GM18870 (cell line): ENCODE results near the gene MMP24.
"Not testable (repeated sequence)": the region's sequence is repeated elsewhere in the genome, so short reads cannot be mapped to it uniquely, and the experiment has no call there.

ENCODE experiments used
- ATAC-seq: cut with Tn5 transposase; IDR thresholded peaks from one replicate; pipeline ENCODE4 v1.9.1; 2021; ENCODE audit warnings: moderate library complexity; ENCODE audit not compliant: unreplicated experiment

The MMP24 gene

DNA sequence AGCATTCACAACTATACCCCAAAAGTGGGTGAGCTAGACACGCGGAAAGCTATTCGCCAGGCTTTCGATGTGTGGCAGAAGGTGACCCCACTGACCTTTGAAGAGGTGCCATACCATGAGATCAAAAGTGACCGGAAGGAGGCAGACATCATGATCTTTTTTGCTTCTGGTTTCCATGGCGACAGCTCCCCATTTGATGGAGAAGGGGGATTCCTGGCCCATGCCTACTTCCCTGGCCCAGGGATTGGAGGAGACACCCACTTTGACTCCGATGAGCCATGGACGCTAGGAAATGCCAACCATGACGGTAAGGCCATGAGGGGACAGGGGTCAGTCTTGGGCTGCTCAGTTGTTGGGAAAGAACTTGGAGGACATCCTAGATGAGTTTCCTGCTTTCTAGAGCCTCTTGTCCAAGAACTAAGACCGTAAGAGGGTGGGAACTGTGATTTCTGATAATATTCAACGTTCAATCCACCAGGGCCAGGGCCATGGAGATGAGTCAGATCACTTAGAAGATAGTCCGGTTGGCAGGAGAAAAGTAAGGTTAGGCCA, 28.0 kb downstream of the MMP24 start:
- ATAC-seq: no peak

DNA sequence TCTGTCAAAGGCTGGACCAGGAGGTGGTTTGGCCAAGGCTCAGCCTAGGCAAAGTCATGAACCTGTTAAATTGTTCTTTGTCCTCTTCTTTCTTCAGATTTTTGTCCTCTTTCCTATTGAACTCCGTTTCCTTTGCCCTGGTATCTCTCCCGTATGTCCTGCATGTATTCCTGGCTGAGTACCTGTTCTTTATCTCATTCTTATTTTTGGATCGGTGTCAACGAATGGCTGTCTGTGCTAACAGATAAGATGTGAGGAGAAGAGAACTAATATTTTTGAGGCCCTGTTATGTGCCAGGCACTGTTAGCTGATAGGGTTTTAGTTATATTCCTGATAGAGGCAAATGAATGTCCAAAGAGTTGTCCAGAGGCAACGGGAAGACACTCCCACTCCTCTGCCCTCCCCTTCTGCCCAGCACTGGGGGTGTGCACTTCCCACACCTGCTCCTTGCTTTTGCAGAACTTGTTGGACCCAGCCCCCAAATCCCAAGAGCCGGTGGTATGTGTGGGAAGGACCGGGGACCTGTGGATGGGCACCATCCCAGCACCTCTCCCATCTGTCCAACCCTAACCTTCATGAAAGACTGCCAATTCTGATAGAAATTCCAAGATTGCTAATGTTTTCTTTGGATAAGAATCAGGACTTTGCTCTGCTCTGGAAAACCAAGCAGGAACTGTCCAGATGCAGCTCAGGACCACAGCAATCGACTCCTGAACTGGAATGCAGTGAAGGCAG, 30.9 kb downstream of the MMP24 start:
- no peak for ATAC-seq

DNA sequence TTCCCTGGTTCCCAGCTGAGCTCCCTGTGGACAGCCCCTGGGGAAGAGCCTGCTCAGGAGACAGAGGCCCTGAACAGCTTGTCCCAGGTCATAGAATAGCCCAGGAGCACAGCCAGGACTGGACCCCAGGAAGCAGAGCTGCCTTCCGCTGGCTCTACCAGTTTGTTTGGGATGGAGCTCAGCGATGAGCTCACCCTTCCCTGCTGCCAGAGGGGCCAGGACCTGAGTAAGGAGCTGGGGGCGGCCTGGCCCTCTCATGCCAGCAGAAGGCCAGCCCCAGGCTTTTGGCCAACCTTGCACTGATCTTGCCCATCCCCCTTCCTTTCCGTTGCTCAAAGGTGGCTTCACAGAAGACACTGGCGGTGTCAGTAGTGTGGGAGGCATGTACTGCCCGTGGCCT, 33.9 kb downstream of the MMP24 start:
- no peak for ATAC-seq

DNA sequence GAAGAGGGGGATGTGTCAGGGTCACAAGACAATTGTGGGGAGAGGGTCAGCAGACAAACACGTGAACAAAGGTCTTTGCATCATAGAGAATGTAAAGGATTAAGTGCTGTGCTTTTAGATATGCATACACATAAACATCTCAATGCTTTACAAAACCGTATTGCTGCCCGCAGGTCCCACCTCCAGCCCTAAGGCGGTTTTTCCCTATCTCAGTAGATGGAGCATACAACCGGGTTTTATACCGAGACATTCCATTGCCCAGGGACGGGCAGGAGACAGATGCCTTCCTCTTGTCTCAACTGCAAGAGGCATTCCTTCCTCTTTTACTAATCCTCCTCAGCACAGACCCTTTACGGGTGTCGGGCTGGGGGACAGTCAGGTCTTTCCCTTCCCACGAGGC, 35.8 kb downstream of the MMP24 start:
- not testable (repeated sequence) for ATAC-seq

DNA sequence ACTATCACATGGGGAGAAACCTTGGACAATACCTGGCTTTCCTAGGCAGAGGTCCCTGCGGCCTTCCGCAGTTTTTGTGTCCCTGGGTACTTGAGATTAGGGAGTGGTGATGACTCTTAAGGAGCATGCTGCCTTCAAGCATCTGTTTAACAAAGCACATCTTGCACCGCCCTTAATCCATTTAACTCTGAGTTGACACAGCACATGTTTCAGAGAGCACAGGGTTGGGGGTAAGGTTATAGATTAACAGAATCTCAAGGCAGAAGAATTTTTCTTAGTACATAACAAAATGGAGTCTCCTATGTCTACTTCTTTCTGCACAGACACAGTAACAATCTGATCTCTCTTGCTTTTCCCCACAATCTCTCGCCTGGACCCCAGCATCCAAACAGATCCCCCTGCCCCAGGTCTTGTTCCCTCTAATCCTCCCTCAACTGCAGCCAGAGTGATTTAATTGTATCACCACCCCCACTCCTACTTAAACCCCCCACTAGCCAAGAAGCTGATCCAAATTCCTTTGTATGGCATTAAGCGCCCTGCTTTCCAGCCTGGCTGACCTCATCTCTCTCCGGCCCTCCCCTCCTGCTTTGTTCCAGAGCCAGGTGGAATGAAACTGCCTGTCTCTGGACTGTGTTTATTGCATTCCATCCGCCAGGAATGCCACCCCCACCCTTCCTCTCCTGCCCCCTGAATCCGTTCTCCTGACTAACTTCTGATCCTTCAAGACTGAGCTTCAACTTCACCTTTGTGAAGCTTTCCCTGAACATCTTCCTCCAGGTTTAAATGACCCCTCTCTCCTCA, 36.4 kb downstream of the MMP24 start:
- not testable (repeated sequence) for ATAC-seq

DNA sequence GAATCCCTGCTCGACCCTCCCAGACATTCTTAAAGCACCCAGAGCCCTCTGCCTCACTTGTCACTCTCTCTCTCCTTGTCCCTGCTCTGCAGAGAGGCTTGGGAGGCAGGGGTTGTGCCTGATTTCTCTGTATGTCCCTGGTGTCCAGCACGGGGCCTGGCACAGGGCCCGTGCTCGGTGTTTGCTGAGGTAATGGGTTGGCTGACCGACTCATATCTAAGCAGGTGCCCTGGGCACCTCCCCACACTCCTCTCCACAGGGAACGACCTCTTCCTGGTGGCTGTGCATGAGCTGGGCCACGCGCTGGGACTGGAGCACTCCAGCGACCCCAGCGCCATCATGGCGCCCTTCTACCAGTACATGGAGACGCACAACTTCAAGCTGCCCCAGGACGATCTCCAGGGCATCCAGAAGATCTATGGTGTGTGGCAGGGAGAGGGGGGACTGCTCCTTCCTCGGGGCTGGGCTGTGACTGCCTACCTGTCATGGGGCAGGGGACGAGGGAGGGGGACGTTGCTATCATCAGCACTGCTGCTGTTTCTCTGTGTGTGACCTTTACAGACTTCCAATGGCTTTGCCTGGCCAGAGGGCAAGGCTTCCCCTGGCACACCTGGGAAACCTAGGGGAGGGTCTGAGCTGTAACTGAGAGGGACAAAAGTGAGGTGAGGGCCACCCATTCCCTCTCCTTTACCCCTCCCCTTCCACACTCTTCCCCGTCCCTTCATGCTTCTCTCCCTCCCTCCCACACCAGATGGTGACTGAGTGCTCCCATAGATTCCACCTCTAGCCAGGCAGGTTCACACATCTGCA, 37.2 kb downstream of the MMP24 start:
- no peak for ATAC-seq

DNA sequence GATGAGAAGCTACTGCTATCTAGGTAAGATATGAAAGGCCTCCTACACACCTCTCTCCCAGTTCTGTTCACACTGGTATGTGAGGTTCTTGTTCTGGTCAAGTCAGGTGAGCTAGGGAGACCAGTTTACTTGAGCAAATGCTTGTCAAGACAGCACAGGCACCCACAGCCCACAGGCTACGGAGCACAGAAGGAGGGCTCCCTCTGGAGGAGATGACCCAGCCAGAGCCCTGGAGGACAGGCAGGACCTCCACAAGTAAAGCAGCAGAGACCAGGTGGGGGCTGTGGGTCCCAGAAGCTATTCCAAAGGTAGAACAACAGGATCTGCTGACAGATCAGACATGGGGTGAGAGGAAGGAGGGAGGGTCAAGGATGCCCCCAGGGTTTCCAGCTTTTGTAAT, 38.3 kb downstream of the MMP24 start:
- ATAC-seq: no peak

DNA sequence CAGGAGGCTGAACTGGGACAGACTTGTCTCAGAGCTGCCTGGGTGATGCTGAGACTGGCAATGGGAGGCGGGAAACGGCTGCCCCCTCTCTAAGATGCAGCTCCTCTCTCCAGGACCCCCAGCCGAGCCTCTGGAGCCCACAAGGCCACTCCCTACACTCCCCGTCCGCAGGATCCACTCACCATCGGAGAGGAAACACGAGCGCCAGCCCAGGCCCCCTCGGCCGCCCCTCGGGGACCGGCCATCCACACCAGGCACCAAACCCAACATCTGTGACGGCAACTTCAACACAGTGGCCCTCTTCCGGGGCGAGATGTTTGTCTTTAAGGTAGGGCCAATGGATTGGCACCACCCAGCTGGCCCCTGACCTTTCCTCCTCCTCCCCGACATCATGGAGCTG, 40.6 kb downstream of the MMP24 start:
- no peak for ATAC-seq

DNA sequence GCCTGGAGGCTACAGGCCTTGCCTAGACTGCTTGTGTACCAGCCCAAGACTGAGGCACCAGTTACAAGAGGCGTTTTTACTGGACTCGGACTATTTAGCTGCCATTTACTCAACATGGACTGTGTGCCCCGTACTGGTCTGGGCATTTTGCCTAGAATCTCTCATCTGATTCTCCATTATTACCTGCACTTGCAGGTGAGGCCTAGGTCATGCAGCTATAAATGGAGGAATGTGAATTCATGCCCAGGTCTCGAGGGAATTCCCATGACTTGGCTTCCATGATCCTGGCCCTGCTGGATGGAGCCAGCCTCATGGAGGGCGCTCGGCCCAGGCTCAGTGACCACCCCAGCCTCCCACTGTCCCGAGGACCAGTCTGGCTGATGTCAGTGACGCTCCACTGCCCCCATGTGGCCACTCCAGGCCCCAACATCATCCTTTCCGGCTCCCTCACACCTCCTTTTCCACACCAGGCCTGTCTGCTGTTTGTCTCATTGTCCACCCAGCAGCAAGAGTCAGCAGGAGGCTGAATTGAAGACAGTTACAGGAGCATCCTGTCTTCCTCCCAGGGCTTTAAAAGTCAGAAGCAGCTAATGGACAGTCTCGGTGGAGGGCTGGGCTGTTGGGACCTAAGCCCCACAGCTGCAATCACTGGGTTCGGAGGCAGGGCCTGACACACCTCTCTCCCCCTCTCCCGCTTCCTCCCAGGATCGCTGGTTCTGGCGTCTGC, 42.7 kb downstream of the MMP24 start:
- ATAC-seq: no peak

DNA sequence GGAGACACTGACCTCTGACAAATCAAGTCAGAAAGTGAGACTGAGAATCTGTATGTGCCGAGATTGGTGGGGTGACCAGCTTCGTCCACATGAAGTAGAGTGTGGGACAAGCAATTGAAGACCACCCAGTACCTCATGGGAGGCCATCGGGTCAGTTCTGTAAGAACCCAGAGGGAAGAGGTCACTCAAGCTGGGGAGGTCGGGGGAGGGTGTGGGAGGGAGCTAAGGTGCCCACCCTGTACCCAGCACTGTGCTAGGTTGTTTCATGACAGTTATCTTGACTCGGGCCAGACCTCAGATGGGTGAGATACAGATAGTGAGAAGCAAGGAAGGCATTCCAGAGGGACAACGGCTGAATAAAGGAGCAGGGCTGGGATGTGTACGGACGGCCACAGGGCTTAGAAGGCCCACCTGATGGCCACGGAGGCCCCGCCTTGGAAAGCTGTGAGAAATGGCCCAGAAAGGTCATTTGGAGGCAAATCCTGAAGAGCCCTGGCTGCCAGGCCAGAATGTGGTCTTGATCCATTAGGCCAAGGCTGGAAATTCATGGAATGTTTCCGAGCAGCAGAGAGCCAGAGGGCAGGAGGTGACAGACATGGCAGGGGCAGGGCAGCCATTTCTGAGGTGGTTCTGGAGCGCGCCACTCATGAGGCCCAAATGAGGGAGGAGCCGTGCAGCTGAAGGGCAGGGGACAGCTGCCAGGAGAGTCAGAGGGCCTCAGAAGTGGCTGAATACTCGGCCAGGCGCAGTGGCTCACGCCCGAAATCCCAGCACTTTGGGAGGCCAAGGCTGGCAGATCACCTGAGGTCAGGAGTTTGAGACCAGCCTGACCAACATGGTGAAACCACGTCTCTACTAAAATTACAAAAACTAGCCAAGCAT, 43.8 kb downstream of the MMP24 start:
- no peak for ATAC-seq

DNA sequence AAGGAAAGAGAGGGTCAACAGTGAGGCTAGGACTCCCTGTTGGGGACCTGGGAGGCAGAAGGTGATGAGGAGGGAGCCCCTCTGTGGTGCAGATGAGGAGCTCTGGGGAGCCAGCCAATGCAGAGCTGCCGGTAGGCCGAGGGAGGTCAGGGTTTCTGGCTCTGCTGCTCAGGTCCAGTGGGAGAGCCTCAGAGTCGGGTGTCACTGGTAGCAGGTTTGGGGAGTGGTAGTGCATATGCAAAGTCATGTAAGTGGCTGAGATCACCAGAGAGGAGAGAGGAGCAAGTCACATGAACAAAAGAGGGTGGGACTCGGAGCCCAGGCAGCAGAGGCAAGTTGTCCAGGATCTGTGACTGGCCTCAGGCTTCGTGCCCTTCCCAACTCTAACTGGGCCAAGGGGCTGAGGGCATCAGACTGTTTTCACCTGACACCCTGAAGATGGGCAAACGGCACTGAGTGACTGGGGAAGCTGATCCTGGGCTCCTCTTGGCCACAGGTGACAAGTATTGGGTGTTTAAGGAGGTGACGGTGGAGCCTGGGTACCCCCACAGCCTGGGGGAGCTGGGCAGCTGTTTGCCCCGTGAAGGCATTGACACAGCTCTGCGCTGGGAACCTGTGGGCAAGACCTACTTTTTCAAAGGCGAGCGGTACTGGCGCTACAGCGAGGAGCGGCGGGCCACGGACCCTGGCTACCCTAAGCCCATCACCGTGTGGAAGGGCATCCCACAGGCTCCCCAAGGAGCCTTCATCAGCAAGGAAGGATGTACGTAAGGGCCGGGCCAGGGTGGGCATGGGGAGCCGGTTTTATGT, 44.8 kb downstream of the MMP24 start:
- ATAC-seq: no peak

DNA sequence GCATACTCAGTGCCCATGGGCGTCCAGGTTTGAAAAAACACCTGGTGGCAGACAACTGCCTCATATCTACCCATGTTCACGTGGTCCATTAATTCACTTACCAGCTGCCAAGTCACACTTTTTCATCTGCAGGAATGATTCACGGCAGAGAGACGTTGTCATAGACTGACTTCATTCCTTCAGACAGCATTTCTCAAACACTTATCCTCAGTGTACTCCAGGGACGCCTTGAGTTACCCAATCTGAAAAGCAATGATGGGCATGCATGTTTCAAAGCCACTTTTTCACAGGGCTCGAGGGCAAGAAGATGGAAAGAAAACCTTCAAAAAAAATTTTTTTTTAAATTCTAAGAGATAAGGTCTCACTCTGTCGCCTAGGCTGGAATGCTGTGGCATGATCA, 45.4 kb downstream of the MMP24 start:
- ATAC-seq: no peak

DNA sequence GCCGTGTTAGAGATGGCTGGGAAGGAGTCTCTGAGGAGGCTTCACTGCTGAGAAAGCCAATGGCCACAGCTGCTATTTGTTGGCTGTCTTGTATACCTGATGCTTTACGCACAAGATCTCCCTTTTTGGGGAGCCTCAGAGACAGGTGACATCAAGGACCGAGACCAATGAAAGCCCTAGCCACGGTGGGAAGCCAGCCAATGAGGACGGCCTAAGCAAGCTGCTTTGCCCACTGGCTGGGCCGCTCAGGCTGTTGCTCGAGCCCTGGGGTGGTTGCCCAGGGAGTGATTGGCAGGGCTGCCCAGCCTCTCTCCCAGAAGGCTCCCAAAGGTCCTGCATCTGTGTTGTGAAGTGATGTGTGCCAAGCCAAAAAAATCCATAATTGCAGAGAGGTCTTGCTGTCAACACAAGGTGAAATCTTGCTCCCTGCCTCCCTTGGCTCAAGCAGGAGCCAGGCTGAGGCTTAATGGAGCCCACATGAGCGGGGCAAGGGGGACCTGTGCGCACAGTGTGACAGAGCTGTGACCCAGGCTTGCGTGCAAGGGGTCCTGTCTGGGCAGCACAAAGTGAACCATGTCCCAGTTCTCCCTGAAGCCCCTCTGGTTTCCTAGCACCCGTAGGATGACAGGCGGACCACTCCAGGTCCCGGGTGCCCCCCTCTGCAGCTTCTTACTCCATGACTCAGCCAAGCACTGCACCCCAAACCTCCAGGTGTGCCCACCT, 47.1 kb downstream of the MMP24 start:
- ATAC-seq: no peak

DNA sequence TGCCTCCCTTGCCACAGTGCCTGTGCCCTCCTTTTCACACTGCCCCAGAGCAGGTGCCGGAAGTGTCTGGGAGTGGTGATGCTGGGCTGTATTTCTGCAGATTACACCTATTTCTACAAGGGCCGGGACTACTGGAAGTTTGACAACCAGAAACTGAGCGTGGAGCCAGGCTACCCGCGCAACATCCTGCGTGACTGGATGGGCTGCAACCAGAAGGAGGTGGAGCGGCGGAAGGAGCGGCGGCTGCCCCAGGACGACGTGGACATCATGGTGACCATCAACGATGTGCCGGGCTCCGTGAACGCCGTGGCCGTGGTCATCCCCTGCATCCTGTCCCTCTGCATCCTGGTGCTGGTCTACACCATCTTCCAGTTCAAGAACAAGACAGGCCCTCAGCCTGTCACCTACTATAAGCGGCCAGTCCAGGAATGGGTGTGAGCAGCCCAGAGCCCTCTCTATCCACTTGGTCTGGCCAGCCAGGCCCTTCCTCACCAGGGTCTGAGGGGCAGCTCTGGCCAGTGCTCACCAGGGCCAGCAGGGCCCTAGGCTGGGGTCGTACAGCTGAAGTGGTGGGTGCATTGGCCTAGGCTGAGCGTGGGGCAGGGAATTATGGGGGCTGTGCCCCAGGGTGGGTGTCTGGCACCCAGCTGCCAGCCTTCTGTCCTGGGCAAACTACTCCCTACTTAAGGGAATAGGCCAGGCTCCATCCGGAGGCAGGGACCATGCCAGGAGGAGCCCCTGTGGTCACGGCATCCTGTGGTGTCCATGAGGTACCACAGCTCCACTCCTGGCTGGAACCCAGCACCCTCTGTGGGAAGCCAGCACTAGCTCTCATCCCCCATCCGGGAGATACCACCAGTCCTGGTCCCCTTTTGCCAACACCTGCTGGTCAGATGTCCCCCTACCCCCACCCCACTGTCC, 47.9 kb downstream of the MMP24 start:
- ATAC-seq: no peak

DNA sequence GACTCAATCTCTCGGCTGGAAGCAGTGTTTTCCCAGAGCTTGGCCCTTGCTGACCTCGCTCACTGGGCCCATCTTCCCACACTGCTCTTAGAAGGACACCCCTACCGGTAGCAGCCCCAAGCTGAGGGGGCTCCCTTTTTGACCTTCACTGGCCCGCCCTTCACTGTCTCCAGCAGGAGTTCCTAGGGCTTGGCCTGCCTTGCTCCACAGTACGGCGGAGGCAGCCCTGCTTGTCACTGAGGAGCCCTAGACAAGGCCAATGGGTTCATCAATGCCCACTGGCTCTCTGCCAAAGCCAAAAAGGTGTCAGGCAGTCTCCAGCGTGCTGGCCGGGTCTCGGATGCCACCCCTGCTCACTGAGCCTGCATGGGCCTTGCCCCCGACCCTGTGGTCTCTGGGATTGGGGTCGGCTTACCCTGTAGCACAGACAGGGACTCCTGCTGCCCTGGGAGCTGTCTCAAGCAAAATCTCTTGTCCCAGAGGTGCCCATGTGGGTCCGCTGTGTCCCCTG, 49.3 kb downstream of the MMP24 start:
- ATAC-seq: no peak

DNA sequence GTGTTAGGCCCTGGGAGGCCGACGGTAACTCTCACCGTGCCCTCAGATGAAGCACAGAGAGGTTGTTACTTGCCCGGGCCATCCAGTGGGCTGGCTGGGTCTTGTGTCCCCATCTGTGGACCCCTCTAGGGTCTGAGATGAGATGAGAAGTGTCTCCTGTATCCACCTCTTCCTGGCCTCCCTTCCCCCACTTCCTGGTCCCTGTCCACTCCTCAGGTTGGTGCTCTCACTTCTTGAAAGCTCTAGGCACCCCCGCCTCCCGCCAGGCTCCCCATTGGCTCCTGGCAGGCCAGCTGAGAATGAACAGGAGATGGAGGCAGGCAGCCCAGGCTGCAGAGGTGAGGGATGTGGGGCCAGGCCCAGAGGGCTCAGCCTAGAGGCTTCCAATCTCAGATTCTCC, 49.9 kb downstream of the MMP24 start:
- ATAC-seq: no peak

DNA sequence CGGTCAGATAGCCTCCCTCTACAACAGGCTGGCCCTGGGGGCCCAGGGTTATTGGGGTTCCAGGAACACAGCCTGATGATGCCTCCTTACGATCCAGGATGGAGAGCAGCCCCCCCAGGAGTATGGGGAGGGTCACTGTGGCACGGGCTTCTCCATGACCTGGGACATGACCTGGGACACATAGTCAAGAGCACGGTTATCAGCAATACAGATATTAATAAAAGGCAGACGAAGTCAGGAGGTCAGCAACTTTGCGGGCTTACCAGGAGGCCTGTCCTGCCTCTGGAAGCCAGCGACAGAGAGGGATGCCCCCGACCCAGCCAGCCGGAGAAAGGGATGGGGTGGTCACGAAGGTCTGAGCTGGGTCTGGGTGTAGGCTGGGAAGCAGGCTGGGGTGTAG, 50.6 kb downstream of the MMP24 start:
- peak; percentile 16 for ATAC-seq
